ENCODE results near the gene PAK2.
"Not testable (repeated sequence)": the region's sequence is repeated elsewhere in the genome, so short reads cannot be mapped to it uniquely, and the experiment has no call there.

Gene PAK2

DNA sequence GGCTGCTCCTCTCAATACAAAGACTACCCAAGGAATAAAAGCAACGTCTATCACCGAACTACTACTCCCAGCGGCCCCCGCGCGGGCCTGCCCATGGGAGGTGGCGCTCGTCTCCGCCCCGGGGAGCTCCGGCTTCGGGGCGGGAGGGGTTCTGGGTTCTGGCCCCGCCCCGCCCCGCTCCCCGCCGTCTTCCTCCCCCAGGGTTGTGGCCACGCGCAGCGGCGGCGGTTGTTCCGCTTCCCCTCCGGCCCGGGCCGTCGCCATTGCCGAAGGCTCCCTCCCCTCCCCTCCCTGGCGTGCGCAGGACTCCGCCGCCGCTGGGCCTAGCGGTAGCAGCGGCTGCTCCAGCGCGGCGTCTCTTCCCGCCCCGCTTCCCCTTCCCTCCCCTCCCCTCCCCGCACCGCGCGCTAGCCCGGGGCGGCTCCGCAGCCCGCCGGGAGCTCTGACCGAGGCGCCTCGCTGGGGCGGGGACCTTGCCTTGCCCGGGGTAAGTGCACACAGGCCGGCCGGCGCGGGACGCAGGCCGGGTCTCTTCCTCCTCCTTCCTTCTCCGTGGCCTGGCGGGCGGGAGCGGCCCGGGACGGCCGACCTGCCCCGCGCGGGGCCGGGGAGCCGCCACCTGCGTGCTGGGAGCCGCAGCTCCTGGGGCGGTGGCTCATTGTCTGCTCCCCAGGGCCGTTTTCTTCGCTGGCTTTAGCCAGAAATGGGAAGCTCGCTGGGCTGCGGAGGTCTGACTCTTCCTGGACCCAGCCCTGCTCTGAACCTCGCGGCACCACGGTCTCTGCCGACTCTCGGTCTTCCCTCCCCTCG, at the start of gene PAK2:
Gene PAK2, plus strand, starts transcription at position 187 of the 810 bp plus-strand sequence. CDS start 42,790 bp downstream, outside the sequence.
- peak; percentile 82 to 93 for DNase-seq

DNA sequence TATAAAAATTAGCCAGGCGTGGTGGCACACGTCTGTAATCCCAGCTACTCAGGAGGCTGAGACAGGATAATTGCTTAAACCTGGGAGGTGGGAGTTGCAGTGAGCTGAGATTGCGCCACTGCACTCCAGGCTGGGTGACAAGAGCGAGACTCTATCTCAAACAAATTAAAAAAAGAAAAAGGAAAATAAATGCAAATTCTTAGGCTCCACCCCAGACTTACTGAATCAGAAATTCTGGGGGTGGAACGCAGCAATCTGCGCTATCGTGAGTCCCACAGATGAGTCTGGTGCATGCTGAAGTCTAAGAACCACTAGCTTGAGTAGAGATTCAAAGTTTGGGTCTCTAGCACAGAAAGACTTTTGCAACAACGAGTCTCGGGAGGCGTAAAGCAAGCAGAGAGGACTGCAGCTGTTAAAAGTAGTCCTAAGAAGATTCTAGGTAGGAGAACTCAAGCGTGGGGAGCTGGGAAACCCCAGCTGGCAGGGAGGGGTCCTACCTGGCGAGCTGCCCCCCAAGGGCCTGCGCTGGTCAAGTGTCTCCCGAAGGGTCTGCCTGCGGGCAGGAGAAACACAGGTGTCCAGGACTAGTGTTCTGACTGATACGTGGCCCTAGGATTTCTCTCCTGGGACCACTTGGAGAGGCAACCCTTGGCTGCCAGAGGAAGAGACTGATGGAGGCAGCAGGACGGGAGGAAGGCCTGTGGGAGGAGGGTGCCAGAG, 49.6 kb upstream of the PAK2 start:
- no peak for DNase-seq

DNA sequence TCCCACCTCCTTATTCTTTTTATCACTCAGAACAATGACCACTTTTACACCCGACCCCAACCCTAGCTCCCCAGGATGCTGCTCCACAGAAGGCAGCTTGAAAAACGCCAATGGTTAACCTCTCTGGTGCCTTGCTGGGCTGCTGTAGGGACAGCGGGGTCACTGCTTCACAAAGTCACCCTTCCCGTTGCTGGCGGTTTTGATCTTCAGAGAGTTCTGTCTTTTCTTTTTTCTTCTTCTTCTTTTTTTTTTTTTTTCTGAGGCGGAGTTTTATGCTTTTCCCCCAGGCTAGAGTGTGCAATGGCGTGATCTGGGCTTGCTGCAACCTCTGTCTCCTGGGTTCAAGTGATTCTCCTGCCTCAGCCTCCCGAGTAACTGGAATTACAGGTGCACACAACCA, 48.3 kb upstream of the PAK2 start:
- DNase-seq = no peak

DNA sequence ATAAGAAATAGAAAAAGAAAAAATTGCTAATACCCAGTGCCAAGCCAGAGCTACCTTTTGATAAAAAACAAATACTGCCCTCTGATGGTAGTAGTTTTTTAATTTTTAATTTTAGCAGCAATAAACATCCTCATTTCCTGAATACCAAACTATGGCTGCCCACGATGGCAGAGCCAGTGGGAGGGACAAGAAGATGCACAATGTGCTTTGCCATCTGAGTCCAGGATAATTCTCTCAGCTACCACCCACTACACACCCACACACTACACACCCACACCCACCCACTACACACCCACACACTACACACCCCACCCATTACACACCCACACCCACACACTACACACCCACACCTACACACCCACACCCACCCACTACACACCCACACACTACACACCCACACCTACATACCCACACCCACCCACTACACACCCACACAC, 45.4 kb upstream of the PAK2 start:
- DNase-seq = no peak

DNA sequence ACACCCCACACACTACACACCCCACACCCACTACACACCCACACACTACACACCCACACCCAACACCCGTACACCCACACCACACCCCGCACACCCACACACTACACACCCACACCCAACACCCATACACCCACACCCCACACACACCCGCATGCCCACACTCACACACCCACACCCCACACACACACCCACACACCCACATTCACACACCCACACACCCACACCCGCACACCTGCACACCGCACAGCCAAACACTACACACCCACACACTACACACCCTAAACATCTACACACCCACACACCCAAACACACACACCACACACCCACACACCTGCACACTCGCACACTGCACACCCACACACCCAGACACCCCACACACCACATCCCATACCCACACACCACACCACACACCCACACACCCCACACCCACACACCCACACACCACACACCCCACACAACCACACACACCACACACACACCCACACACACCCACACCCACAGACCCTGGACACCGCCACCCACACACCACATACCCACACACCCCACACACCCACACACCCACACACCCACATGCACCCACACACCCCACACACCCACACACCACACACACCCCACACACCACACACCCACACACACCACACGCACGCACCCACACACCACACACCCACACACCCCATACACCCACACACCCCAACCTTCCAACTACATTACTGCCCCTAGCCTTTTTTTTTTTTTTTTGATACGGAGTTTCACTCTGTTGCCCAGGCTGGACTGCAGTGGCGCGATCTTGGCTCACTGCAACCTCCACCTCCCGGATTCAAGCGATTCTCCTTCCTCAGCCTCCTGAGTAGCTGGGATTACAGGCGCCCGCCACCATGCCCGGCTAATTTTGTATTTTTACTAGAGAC, 44.5 kb upstream of the PAK2 start:
- no peak for DNase-seq

DNA sequence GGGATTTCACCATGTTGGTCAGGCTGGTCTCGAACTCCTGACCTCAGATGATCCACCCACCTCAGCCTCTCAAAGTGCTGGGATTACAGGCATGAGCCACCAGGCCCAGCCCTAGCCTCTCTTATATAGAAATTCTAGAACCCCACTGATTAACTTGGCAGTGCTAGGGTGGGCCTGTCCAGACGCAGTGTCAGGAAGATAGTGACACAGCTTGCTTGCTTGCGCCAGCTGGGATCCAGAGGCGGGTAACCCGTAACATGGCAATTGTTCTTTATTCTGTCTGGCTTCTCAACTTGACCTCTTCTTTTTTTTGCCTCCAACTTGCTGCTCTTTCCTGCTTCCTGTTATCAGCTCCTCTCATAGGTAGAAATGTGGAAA, 43.8 kb upstream of the PAK2 start:
- no peak for DNase-seq

DNA sequence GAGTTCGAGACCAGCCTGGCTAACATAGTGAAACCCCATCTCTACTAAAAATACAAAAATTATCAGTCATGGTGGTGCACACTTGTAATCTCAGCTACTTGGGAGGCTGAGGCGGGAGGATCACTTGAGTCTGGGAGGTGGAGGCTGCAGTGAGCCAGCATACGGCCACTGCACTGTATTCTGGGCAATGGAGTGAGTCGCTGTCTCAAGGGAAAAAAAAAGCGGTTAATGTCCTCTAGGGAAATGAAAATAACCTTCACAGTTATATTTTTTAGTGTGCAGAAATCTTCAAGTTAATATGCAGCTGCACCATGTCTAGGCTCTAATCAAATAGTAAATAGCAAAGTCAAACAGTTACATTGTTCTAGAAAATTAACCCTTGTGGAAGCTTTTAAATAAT, 42.4 kb upstream of the PAK2 start:
- no peak for DNase-seq

DNA sequence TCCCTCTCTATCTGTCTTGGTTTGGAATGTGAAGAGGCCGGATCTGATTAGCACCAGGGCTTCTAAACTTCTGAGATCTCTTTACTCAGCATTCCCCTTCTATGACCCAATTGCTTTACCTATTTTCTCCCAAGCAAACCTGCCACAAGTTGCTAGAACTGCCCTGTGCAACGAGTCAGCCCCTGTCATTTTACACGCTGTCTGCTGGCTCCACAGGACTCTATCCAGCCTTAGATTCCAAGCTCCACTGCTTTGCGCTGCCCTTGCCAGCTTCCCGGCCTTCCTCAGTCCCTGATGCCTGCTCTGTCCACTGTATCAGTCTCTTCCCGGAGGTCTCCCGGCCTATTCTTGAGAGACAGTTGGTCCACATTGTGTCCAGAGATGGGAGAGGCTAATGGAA, 39.9 kb upstream of the PAK2 start:
- no peak for DNase-seq

DNA sequence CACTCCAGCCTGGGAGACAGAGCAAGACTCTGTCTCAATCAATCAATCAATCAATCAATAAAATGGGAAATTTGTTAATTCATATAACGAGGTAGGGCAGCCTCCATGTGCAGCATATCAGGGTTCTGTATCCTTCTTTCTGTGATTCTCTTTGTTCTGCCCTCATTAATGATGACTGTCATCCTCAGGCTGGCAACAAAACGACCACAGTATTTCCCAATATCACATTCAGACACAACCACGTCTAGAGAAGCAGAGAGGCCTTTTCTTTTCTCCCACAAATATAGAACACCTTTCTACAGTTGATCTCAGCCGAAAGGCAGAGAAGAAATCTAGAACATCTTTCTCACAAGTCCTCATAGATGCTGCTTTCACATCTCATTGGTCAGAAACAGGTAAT, 38.9 kb upstream of the PAK2 start:
- no peak for DNase-seq

DNA sequence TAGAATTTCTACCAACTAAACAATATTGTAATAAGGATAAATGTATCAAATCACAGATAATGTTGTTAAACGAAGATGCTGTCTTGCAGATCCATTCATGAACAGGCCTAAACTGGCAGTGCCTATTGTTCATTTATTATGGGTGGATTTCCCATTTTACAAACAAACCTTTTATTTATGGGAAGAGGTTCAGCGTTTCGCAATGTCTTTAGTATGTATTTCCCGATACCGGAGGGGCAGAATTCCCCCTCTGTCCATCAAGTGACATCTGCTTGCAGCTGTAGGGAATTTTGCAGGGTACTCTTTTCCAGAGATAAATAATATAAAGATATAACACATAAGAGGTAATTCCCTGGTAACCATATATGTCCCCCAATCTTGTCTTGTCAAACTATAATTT, 33.3 kb upstream of the PAK2 start:
- no peak for DNase-seq

DNA sequence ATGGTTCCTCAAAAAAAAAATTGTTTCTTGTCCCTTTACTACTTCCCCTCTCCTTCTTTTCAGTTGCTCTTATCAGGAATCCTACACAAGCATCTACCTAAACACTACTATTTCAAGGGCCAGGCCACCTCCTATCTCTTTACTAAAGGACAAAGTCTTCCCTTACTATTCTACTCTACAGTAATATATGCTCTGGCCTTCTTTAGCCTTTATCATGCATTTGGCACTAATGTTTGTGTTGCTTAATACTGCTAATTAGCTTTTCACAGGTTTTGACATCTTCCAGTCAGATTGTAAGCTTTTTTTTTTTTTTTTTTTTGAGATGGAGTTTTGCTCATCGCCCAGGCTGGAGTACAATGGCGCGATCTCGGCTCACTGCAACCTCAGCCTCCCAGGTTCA, 32.9 kb upstream of the PAK2 start:
- no peak for DNase-seq

DNA sequence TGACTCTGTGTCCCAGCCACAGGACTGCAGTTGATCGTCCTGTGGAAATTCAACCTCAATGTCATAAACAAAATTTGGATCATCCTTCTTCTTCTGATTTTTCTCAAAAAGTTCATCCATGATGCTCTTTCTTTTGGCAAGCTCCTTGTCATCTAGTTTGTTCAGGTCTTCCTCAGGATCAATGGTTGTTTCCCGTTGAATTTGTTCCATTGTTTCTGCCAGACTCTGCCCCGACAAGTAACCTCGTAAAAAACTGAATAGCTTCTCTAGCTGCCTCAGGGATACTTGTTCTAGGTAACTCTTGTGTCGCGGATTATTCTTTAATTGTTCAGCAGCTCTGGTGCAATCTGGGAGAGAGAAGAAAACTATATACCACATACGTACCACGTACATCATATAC, 32.1 kb upstream of the PAK2 start:
- DNase-seq = no peak

DNA sequence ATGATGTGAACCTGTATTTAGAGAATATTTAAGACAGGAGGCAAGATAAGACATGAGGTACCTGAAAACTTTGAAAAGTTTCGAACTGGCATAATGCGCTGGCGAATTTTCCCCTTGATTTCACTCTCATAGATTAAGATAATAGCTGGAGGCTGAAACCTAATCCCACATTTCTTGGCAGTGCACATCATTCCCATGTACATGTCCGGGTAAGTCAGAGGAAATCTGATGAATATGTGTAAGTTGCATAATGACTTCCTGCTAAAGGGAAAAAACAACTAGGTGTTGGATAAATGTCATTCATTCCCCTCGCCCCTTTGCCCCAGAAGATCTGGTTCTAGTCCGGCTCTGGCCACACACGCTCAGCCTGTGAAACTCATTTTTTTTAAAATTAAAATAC, 31.2 kb upstream of the PAK2 start:
- DNase-seq = no peak

DNA sequence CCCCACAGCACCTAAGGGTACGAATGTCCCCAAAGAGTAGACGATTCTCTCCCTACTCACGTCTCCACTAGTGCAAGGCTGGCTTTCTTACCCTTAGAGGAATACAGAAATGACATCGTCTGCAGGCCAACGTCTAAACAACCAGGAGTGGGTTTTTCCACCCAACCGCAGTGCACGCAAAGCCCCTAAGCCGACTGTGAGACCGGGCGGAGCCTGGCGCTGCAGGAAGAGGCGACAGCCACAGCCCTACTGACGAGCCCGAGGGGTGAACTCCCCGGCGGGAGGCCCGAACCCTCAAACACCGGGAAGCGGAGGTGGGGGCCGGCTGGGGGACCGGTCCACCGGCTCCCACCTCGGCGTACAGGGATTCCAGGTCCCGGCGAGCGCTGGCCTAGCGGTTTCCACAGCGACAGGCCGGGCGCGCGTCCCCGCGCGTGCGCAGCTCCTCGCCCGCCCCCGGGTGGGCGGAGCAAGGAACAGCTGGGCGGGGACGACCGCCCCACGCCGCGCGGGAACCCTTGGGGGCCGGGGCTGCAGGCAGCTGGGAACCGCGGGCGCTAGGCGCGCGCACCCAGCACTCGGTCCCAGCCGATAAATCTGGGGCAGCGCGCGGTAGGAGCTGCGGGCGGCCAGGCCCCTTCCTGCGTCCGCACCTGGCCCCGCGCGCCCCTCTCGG, 27.7 kb upstream of the PAK2 start, which contains the start of the genes CEP19 and PIGX:
Gene CEP19, minus strand, starts transcription at position 413 of the 676 bp plus-strand sequence. CDS start 3,593 bp downstream, outside the sequence.
Gene PIGX, plus strand, starts transcription at position 540 of the 676 bp plus-strand sequence.
- peak; percentile 76 to 90 for DNase-seq

DNA sequence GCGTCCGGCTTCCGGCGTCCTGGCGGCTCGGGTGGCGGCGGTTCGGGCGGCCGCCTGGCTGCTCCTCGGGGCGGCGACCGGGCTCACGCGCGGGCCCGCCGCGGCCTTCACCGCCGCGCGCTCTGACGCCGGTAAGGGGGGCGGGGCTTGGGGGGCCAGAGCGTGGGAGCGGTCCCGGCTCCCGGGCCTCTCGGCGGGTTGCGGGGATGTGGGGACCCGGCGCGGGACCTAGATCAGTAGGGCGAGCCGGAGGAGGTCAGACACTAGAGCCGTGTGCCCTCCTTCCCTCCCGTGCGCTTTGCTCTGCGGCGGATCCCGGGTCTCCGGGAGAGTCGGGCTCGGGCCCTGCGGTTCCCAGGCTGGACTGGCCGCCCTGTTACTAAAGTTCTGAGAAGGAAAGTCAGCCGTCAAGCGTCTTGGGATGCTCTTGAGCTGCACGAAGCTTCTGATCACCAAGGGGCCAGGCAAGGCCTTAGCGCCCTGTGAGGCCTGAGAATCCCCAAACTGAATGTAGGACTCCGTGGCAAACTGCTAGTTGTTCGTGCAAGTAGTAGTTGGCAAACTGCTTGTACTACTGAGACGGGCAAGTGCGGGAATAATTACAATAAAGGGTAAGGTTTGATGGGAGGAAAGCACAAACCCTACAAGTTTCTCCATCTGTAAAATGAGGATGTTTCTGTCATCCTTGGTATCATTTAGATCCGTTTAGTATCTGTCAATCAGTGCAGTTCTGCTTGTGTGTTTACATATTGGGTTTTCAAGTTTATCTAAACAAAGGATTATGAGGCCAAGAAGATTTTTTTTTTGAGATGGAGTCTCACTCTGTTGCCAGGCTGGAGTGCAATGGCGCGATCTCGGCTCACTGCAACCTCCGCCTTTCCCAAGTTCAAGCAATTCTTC, 26.9 kb upstream of the PAK2 start:
- peak; percentile 56 to 74 for DNase-seq

DNA sequence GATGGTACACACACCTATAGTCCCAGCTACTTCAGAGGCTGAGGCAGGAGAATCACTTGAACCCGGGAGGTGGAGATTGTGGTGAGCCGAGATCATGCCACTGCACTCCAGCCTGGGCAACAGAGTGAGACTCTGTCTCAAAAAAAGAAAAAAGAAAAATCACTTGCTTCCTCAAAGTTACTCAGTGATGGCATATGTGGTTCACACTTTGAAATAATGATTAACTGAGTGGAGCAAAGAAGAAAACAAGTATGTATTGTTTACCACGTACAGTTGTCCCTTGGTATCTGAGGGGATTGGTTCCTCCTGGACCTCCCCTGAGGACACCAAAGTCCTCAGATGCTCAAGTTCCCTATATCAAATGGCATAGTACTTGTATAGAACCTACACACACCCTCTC, 22.5 kb upstream of the PAK2 start:
- DNase-seq = not testable (repeated sequence)

DNA sequence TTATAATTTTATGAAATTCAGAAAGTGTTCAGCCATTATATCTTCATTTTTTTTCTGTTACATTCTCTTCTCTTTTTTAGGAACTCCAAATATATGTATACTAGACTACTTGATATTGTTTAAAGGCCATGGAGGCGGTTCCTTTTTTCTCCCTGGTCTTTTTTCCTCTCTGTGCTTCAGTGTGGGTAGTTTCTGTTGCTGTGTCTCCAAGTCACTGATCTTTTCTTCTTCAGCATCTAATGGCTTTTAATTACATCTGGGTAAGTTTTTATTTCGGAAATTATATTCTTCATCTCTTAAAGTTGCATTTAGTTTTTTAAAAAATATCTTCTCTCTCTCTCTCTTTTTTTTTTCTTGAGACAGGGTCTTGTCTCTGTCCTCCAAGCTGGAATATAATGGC, 18.6 kb upstream of the PAK2 start:
- no peak for DNase-seq

DNA sequence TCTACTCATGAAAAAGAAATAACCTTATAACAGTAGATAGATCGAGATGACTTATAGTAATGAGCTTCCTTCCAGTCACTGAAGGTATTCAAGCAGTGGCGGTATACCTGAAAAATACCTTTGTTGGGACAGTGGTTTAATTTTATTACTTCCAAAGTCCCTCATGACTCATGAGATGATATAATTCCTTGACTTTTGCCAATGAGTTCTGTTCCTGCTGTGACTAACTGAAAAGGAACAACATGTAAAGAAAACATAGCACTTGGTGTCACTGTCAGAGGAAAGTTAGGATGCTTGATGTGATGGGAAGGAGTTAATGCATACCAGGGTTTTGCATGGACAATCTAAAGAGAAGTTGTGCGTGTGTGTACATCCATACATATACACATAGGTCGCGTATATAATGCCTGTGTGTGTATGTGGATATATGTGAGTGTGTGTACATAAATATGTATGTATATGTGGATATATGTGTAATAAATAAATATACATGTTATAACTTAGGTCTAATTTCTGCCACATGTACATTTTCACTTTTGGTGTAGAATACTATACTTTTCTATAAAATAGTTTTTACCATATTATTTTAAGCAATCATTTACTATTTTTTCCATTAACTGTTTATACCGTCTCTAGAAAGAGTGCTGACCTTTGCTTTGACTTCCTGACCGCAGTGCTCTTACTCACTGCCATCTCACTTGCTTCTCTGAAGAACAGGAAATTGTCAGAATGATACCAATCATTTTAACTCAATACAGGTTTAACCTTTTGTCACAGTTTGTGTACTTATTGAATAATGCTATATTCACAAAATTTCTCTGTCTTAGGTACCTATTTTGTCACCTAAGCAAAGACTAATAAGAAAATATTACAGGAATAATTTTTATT, 12.6 kb upstream of the PAK2 start:
- no peak for DNase-seq

DNA sequence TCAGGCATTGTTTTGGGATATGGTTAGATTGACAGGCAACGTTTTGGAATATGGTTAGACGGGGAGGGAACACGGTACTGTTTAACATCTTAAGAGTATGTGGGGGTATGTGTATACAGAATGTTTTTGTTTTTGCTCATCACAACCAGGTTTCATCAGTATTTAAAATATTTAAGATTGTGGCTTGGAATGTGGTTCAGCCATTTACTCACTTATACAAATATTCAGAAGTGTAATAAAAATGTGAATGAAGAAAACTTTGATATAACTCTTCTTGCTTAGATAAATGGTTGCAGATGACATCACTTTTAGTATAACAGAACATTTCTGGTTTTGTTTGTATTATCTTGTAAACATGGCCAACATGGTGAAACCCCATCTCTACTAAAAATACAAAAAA, 3.9 kb upstream of the PAK2 start:
- DNase-seq = no peak

DNA sequence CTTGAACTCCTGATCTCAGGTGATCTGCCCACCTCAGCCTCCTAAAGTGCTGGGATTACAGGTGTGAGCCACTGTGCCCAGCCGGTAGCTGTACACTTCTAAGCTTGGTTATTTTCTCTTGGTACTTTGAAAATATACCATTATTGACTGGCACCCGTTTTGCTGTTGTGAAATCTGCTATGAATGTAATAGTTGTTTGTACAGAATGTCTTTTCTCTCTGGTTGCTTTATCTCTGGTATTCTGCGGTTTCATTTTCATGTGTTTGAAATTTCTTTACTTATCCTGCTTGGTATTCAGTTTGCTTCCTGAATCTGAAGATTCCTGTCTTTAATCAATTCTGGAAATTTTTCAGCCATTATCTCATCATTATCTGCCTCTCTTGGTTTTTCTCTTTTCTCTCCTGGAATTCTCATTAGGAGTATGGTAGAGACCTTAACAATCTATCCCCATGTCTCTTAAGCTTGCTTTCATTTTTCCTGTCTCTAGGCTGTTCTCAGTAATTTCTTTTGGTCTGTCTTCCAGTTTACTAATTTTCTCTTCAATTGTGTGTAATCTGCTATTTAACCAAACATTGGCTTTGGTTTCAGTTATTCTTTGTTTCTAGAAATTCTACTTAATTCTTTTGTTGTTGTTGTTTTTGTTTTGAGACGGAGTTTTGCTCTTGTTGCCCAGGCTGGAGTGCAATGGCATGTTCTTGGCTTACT, 2.8 kb upstream of the PAK2 start:
- DNase-seq = no peak
